Measurements from ENCODE around the gene TMEM63A. TPM values are rescaled to one million over a fixed set of nuclear protein-coding genes. Genes with fewer than 3 reads are reported as not detected.
A peak's percentile ranks its signal among the peaks of the same experiment; 100 is the strongest.

TMEM63A gene
- total and polyA plus RNA-seq, 10 of the 15 experiments (the other 5 are each of a cell fraction or from before 2014, with no cell fraction given), result 1.3 to 33.5 (median 15.2) TPM

GRCh38 chr1:225852413-225853124, 29.6 kb downstream of the TMEM63A start:
- in situ Hi-C loops (cut with MboI) (no loop called here), intact Hi-C loops (cut with micrococcal nuclease; ENCODE audit: unreplicated experiment) (loop anchor here (5.0 kb wide), 1 partner anchor 60 kb away; no protein-coding TSS in a partner anchor)
- Histone ChIP-seq H3K36me3 (ENCODE audit: control insufficient read depth in 2 of 2, insufficient read depth in 2 of 2, low read length in 1 of 2) (peaks cover 0 to 21% of the 10 kb centered on the region in 2 experiments; a peak in 2 of 4 replicates), H3K9ac (ENCODE audit: control insufficient read depth, insufficient read depth, low read length) (no peak overlapping the region), H3K4me1 (ENCODE audit: control insufficient read depth, insufficient read depth, low read length) (peaks cover 55% of the 10 kb centered on the region), H2AFZ (ENCODE audit: control insufficient read depth, low read depth, low read length) (no peak overlapping the region), H3K27me3 (replicated peaks in 1 of 2; ENCODE audit: control insufficient read depth in 2 of 2, insufficient read depth in 2 of 2, low read length in 1 of 2) (no peaks in the 10 kb centered on the region), H3K9me3 (replicated peaks; ENCODE audit: control insufficient read depth, insufficient read depth, low read length) (no peaks in the 10 kb centered on the region), H3K27ac (ENCODE audit: control insufficient read depth, insufficient read depth) (peak overlapping the region; percentile 72), H3K4me2 (ENCODE audit: control insufficient read depth, insufficient read depth) (peak overlapping the region; percentile 59), H3K79me2 (ENCODE audit: control insufficient read depth, insufficient read depth, low read length) (no peaks in the 10 kb centered on the region), H4K20me1 (ENCODE audit: control insufficient read depth, insufficient read depth) (no peaks in the 10 kb centered on the region), H3K4me3 (no peak overlapping the region)
- TF ChIP-seq BCL11A (IDR thresholded peaks at IDR 0.05; ENCODE audit: low read depth, low read length) (no peak), NRF1 (conservative IDR thresholded peaks at IDR 0.05; ENCODE audit: low read depth, low read length) (no peak), HDGF (IDR thresholded peaks at IDR 0.05) (0 out of 2 replicates have a peak, but pooled peaks have one; percentile 17), RUNX3 (IDR thresholded peaks at IDR 0.05; ENCODE audit: low read length) (peak; percentile 55; the same call in 1 of the 2 replicates)
- no peak for ATAC-seq
- RAD21 ChIA-PET (ENCODE audit: unreplicated experiment), result interaction anchor here (1.3 to 1.5 kb wide), 2 partner anchors 29 to 71 kb away, joined by 3 read pairs; partner anchors contain the start of gene PYCR2
- 85% methylated on average over 13 of the region's 13 CpGs for WGBS (ENCODE audit: insufficient coverage, insufficient replicate concordance, low lambda C conversion rate, missing lambda C conversion rate)
- POLR2A ChIA-PET, result interaction anchor here (1.0 kb wide), 1 partner anchor 14 kb away, joined by 3 read pairs; no protein-coding TSS in a partner anchor
- SMC1A ChIA-PET (ENCODE audit: uncharacterized antibody, unreplicated experiment), result interaction anchor here (0.7 to 1.9 kb wide), 3 partner anchors 30 to 75 kb away, joined by 3 to 9 read pairs (median 8); partner anchors contain the start of gene SRP9
- CTCF ChIA-PET, result interaction anchor here (0.8 to 1.3 kb wide), 5 partner anchors 28 to 75 kb away, joined by 3 to 4 read pairs (median 3); partner anchors contain the start of genes SRP9 and TMEM63A
- FAIRE-seq, result no peak
- no peak for DNase-seq (ENCODE audit: low read depth, low spot score)
- BruUV-seq (replicated peaks), result no TSS peak

DNA sequence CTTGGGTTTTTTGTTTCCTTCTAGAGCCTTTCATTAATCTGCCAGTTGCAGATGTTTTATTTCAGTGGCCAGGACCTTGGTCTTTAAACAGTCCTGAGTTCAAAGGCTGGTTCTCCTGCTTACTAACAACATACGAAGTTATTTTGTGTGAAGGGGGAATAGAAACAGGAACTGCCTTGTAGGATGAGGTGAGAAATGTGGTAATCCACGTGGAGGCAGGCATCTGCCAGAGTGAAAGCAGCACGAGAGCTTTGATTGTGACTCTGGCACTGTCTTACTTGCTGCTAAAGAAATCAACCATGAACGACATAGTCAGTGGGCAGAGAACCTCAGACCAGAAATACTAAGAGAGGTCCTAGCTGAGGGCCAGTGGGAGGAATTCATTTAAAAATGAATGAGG, 30.4 kb downstream of the TMEM63A start:
- 3% methylated on average over 4 of the region's 4 CpGs for WGBS (ENCODE audit: insufficient coverage, insufficient replicate concordance, low lambda C conversion rate, missing lambda C conversion rate)
- FAIRE-seq, result no peak
- POLR2A ChIA-PET, result interaction anchor here (1.0 kb wide), 1 partner anchor 15 kb away, joined by 3 read pairs; no protein-coding TSS in a partner anchor
- TF ChIP-seq NFYB (IDR thresholded peaks at IDR 0.05; ENCODE audit: insufficient read depth, low read depth, low read length) (no peak), SPI1 (IDR thresholded peaks at IDR 0.05; ENCODE audit: borderline replicate concordance, insufficient read depth, low read depth, low read length) (peak; percentile 96), CHD4 (IDR thresholded peaks at IDR 0.05) (no peak), ZNF622 (IDR thresholded peaks at IDR 0.05) (no peak), TCF7 (IDR thresholded peaks at IDR 0.05; ENCODE audit: borderline replicate concordance) (no peak), STAT3 (IDR thresholded peaks at IDR 0.05; ENCODE audit: low read depth, low read length) (no peak), BCL11A (IDR thresholded peaks at IDR 0.05; ENCODE audit: low read depth, low read length) (peak; percentile 46; the same call in 1 of the 2 replicates), RCOR1 (conservative IDR thresholded peaks at IDR 0.05; ENCODE audit: low read depth, low read length) (no peak), POLR2A (IDR thresholded peaks at IDR 0.05; ENCODE audit: low read depth, low read length) (no peak), RFX5 (IDR thresholded peaks at IDR 0.05; ENCODE audit: low read depth, low read length) (no peak), SMAD1 (IDR thresholded peaks at IDR 0.05; ENCODE audit: low read depth, partially characterized antibody) (no peak)

More for the DNA sequence above, 30.4 kb downstream of the TMEM63A start:
- peak overlapping the region; percentile 72 for H3K27ac ChIP-seq (ENCODE audit: control insufficient read depth, insufficient read depth)
- H3K27me3 ChIP-seq (replicated peaks in 1 of 2; ENCODE audit: control insufficient read depth in 2 of 2, insufficient read depth in 2 of 2, low read length in 1 of 2), result no peaks in the 10 kb centered on the region
- SMC1A ChIA-PET (ENCODE audit: uncharacterized antibody, unreplicated experiment), result interaction anchor here (1.6 to 1.9 kb wide), 2 partner anchors 31 to 74 kb away, joined by 8 to 9 read pairs; partner anchors contain the start of gene SRP9
- H2AFZ ChIP-seq (ENCODE audit: control insufficient read depth, low read depth, low read length), result no peak overlapping the region; the same call in 1 of the 2 replicates
- DNase-seq (ENCODE audit: low read depth, low spot score) (peak; percentile 76), ATAC-seq (peak; percentile 83)
- H3K9ac ChIP-seq (ENCODE audit: control insufficient read depth, insufficient read depth, low read length), result no peak overlapping the region
- H3K4me2 ChIP-seq (ENCODE audit: control insufficient read depth, insufficient read depth), result no peak overlapping the region; the same call in 1 of the 2 replicates
- intact Hi-C loops (cut with micrococcal nuclease; ENCODE audit: unreplicated experiment), result loop anchor here (5.0 kb wide), 1 partner anchor 60 kb away; no protein-coding TSS in a partner anchor
- H4K20me1 ChIP-seq (ENCODE audit: control insufficient read depth, insufficient read depth), result no peaks in the 10 kb centered on the region
- no peak overlapping the region for H3K4me3 ChIP-seq
- in situ Hi-C loops (cut with MboI), result no loop called here
- RAD21 ChIA-PET (ENCODE audit: unreplicated experiment), result interaction anchor here (1.3 to 1.5 kb wide), 2 partner anchors 30 to 72 kb away, joined by 3 read pairs; partner anchors contain the start of gene PYCR2
- CTCF ChIA-PET, result interaction anchor here (0.9 to 1.2 kb wide), 3 partner anchors 34 to 80 kb away, joined by 3 to 4 read pairs (median 3); no protein-coding TSS in a partner anchor
- no peaks in the 10 kb centered on the region for H3K79me2 ChIP-seq (ENCODE audit: control insufficient read depth, insufficient read depth, low read length)
- H3K4me1 ChIP-seq (ENCODE audit: control insufficient read depth, insufficient read depth, low read length), result peaks cover 58% of the 10 kb centered on the region
- peaks cover 0 to 21% of the 10 kb centered on the region in 2 experiments; a peak in 2 of 4 replicates for H3K36me3 ChIP-seq (ENCODE audit: control insufficient read depth in 2 of 2, insufficient read depth in 2 of 2, low read length in 1 of 2)
- no TSS peak for BruUV-seq (replicated peaks)
- no peaks in the 10 kb centered on the region for H3K9me3 ChIP-seq (replicated peaks; ENCODE audit: control insufficient read depth, insufficient read depth, low read length)
